ENCODE data around the gene MANF.

MANF gene

DNA sequence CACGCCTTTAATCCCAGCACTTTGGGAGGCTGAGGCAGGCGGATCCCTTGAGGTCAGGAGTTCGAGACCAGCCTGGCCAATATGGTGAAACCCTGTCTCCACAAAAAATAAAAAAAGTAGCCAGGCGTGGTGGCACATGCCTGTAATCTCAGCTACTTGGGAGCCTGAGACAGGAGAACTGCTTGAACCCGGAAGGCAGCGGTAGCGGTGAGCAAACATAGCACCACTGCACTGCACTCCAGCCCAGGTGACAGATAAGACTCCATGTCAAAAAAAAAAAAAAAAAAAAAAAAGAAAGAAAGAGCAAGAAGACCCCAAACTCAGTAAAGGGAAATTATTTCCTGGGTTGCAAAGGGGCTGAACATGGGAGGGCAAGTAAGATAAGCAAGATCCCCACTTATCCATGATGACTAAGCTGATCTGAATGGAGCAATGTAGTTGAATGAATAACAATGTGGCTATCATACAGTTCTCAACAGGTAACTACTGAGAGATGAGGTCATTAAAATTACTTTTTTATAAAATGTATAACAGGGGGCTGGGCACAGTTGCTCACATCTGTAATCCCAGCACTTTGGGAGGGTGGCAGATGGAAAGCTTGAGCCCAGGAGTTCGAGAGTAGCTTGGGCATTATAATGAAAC lies 52.0 kb downstream of the MANF start:
- DNase-seq (ENCODE audit: low read depth in 2 of 2): no peak

Data from stimulated activated CD4-positive, alpha-beta T cell treated with anti-CD3 and anti-CD28 coated beads, Interleukin-1b, Interleukin-23, amount 100 ng/mL, for 4 hours (primary cell).